ENCODE measurements around the gene ZNF488. TPM values are rescaled to one million over a fixed set of nuclear protein-coding genes. Genes with fewer than 3 reads are reported as not detected.

Gene ZNF488
- total RNA-seq, 1 donor from 2014 or later: 0.29 TPM

GRCh38 chr10:47414752-47415519, 30.8 kb upstream of the ZNF488 start:
- no peak for DNase-seq (ENCODE audit: low read depth)
- H3K4me3 ChIP-seq (ENCODE audit: low read depth, low read length): no peak overlapping the region
- TF ChIP-seq CTCF (IDR thresholded peaks at IDR 0.05; ENCODE audit: insufficient read depth, low read length, poor library complexity, severe bottlenecking): no peak
- H3K27me3 ChIP-seq (ENCODE audit: control insufficient read depth, insufficient read depth, low read length): no peaks in the 10 kb centered on the region
- H3K36me3 ChIP-seq (ENCODE audit: control insufficient read depth, insufficient read depth, low read length): no peaks in the 10 kb centered on the region

- Histone ChIP-seq H3K36me3 (ENCODE audit: control insufficient read depth, insufficient read depth, low read length) (no peaks in the 10 kb centered on the region), H3K4me3 (ENCODE audit: low read depth, low read length) (no peak overlapping the region), H3K27me3 (ENCODE audit: control insufficient read depth, insufficient read depth, low read length) (no peaks in the 10 kb centered on the region)
- DNase-seq (ENCODE audit: low read depth): no peak
- TF ChIP-seq CTCF (IDR thresholded peaks at IDR 0.05; ENCODE audit: insufficient read depth, low read length, poor library complexity, severe bottlenecking): no peak
Observed at GRCh38 chr10:47414227-47414592, 30.1 kb upstream of the ZNF488 start.

- no peak for TF ChIP-seq CTCF (IDR thresholded peaks at IDR 0.05; ENCODE audit: insufficient read depth, low read length, poor library complexity, severe bottlenecking)
- Histone ChIP-seq H3K36me3 (ENCODE audit: control insufficient read depth, insufficient read depth, low read length) (no peaks in the 10 kb centered on the region), H3K27me3 (ENCODE audit: control insufficient read depth, insufficient read depth, low read length) (no peaks in the 10 kb centered on the region), H3K4me3 (ENCODE audit: low read depth, low read length) (no peak overlapping the region)
- no peak for DNase-seq (ENCODE audit: low read depth)
Observed at GRCh38 chr10:47413531-47414226, 29.6 kb upstream of the ZNF488 start.

GRCh38 chr10:47412869-47413268, 28.8 kb upstream of the ZNF488 start:
- H3K36me3 ChIP-seq (ENCODE audit: control insufficient read depth, insufficient read depth, low read length): no peaks in the 10 kb centered on the region
- no peak for TF ChIP-seq CTCF (IDR thresholded peaks at IDR 0.05; ENCODE audit: insufficient read depth, low read length, poor library complexity, severe bottlenecking)
- DNase-seq (ENCODE audit: low read depth): no peak
- no peaks in the 10 kb centered on the region for H3K27me3 ChIP-seq (ENCODE audit: control insufficient read depth, insufficient read depth, low read length)
- no peak overlapping the region for H3K4me3 ChIP-seq (ENCODE audit: low read depth, low read length)

- Histone ChIP-seq H3K27me3 (ENCODE audit: control insufficient read depth, insufficient read depth, low read length) (no peaks in the 10 kb centered on the region), H3K36me3 (ENCODE audit: control insufficient read depth, insufficient read depth, low read length) (no peaks in the 10 kb centered on the region), H3K4me3 (ENCODE audit: low read depth, low read length) (no peak overlapping the region)
- no peak for TF ChIP-seq CTCF (IDR thresholded peaks at IDR 0.05; ENCODE audit: insufficient read depth, low read length, poor library complexity, severe bottlenecking)
- DNase-seq (ENCODE audit: low read depth): no peak
Observed at GRCh38 chr10:47412177-47412730, 28.2 kb upstream of the ZNF488 start.

Data from kidney epithelial cell (primary cell).